Gastroesophageal sphincter (tissue), 4 donors: ENCODE measurements around the gene CSRNP3. TPM values are rescaled to one million over a fixed set of nuclear protein-coding genes. Genes with fewer than 3 reads are reported as not detected.

Experiments
- ATAC-seq: fragments of 150-250 bp; one replicate; pipeline ENCODE4 v1.9.1; 2016; ENCODE audit warnings: mild to moderate bottlenecking, moderate library complexity
- H3K27ac ChIP-seq, 4 donors: fragments of 200-600 bp; sonication (generic) in 3 of 4; 1 replicate in 3 of 4; 2 replicates in 1 of 4; pipeline ENCODE4 v1.5.1; 2016 to 2019
- H3K27me3 ChIP-seq: fragments of 200-600 bp; sonication (generic); one replicate; pipeline ENCODE4 v1.5.1; 2019
- H3K36me3 ChIP-seq, 2 donors: fragments of 200-600 bp; sonication (generic); one replicate each; pipeline ENCODE4 v1.5.1; 2019; ENCODE audit warnings: control low read depth in 1 of 2
- H3K4me1 ChIP-seq, 3 donors: fragments of 200-600 bp; sonication (generic); 1 replicate in 2 of 3; 2 replicates in 1 of 3; pipeline ENCODE4 v1.5.1; 2016 to 2019; ENCODE audit warnings: control low read depth in 2 of 3
- H3K4me3 ChIP-seq, 2 donors: fragments of 200-600 bp; sonication (generic); one replicate each; pipeline ENCODE4 v1.5.1; 2019; ENCODE audit warnings: mild to moderate bottlenecking in 1 of 2, moderate library complexity in 1 of 2
- H3K9me3 ChIP-seq, 3 donors: fragments of 200-600 bp; sonication (generic); one replicate each; pipeline ENCODE4 v1.5.1; 2017 to 2019; ENCODE audit warnings: control low read depth in 2 of 3
- EP300 ChIP-seq: sonication (generic); formaldehyde crosslinking; IDR thresholded peaks from one replicate; pipeline ENCODE4 v1.6.1; 2017; ENCODE audit warnings: antibody characterized with exemption, mild to moderate bottlenecking
- POLR2A ChIP-seq, 2 donors: fragments of 450-650 bp; IDR thresholded peaks; one replicate each; pipeline ENCODE4 v1.6.1; 2017; ENCODE audit warnings: antibody characterized with exemption in 2 of 2, mild to moderate bottlenecking in 2 of 2, moderate library complexity in 1 of 2
- POLR2AphosphoS5 ChIP-seq: sonication (generic); formaldehyde crosslinking; IDR thresholded peaks from one replicate; pipeline ENCODE4 v1.6.1; 2017; ENCODE audit warnings: antibody characterized with exemption
- WGBS, 2 donors: methylation state at CpG; one replicate each; pipeline ENCODE4 v1.1.5; 2018; ENCODE audit warnings: low coverage in 1 of 2; 5-methylcytosine and 5-hydroxymethylcytosine counted together
- total RNA-seq, 4 donors: library from RNA; depleted of rRNA; stranded (reverse); fragments of >200 nt; gene quantifications; one replicate each; pipeline ENCODE4 v1.1.0, GENCODE V29; 2016
- TF ChIP-seq, protein P1 (sequence below), 4 experiments: fragments of 200-600 bp in 2 of 4; fragments of 450-650 bp in 2 of 4; sonication (generic) in 1 of 4; IDR thresholded peaks; one replicate each; pipeline ENCODE4 v1.5.1; 2017 to 2019; ENCODE audit warnings: antibody characterized with exemption in 4 of 4, mild to moderate bottlenecking in 2 of 4, moderate library complexity in 2 of 4

The CSRNP3 gene
- total RNA-seq, 4 donors from 2014 or later, result 0.81 to 5.4 (median 3.1) TPM

DNA sequence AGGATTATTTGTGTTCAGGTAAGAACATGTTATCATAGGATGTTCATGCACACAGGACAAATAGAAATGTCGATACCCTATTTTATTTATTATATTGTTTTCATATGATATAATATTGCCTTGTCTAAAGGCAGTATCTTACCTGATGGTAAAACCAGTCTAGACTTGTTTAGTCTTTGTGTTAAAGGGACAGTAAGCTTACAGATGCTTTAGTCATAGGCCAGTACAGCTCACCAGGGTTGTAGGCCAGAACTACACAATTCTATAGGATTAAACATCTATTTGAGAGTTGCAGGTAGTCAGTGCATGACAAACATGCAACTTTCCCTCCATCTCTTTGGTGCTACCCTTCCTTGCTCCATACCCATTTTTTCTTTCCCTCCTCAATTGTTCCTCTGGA lies 166.0 kb downstream of the CSRNP3 start:
- H3K9me3 ChIP-seq, result no peaks in the 10 kb centered on the region
- H3K4me3 ChIP-seq, result no peak overlapping the region
- no peaks in the 10 kb centered on the region for H3K27me3 ChIP-seq
- no peak for ATAC-seq
- H3K27ac ChIP-seq, result no peak overlapping the region
- no peak for TF ChIP-seq POLR2AphosphoS5
- TF ChIP-seq, protein P1, sequence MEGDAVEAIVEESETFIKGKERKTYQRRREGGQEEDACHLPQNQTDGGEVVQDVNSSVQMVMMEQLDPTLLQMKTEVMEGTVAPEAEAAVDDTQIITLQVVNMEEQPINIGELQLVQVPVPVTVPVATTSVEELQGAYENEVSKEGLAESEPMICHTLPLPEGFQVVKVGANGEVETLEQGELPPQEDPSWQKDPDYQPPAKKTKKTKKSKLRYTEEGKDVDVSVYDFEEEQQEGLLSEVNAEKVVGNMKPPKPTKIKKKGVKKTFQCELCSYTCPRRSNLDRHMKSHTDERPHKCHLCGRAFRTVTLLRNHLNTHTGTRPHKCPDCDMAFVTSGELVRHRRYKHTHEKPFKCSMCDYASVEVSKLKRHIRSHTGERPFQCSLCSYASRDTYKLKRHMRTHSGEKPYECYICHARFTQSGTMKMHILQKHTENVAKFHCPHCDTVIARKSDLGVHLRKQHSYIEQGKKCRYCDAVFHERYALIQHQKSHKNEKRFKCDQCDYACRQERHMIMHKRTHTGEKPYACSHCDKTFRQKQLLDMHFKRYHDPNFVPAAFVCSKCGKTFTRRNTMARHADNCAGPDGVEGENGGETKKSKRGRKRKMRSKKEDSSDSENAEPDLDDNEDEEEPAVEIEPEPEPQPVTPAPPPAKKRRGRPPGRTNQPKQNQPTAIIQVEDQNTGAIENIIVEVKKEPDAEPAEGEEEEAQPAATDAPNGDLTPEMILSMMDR (IDR thresholded peaks at IDR 0.05), result no peak
- TF ChIP-seq EP300, result no peak
- no peak for TF ChIP-seq POLR2A (IDR thresholded peaks at IDR 0.05)
- H3K36me3 ChIP-seq, result no peaks in the 10 kb centered on the region
- 93 to 100% methylated on average over 1 of the region's 1 CpG for WGBS, 2 donors
- peaks cover 0 to 22% (median 0%) of the 10 kb centered on the region in 3 donors for H3K4me1 ChIP-seq

DNA sequence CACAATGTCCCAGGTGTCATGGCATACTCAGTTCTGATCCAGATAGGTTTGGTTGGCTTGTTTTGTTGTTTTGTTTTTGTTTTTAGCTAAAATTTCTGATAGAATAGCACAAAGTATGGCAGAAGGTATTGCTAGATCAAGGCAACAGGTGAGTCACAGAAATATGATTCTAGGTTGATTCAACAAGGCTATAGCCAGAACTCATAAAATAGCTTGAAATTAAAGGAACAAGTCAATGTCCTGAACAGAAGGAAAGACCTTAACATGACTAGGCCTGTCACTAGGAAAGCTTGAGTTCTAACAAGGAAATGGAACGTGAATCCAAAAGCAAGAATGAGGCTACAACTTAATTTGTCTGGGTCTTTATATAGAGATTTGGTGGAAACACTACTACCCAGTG lies 167.5 kb downstream of the CSRNP3 start:
- Histone ChIP-seq H3K4me1 (peaks cover 0 to 22% (median 0%) of the 10 kb centered on the region in 3 donors), H3K27me3 (no peaks in the 10 kb centered on the region), H3K9me3 (no peaks in the 10 kb centered on the region), H3K4me3 (no peak overlapping the region), H3K27ac (no peak overlapping the region), H3K36me3 (no peaks in the 10 kb centered on the region)
- TF ChIP-seq, protein P1 (IDR thresholded peaks at IDR 0.05), result no peak
- TF ChIP-seq POLR2AphosphoS5, result no peak
- TF ChIP-seq POLR2A (IDR thresholded peaks at IDR 0.05), result no peak
- TF ChIP-seq EP300, result no peak
- 81 to 100% methylated on average over 1 of the region's 1 CpG for WGBS, 2 donors
- ATAC-seq, result no peak

DNA sequence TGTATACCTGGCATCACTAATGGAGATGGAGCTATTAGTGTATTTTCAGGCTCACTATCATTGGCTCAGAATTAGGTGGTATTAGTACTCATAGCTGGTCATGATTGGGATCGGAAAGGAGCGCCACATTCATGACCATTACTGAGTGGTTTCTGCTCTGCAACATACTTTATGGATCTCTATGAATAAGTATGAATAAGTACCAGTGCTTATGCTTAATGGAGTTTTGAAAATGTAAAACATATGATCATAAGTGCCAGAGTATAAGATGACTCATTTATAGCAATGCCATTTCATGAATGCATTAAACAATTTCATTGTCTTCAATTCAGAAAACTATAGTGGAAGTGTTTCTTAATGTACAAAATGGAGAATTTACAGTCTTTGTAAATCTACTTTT lies 167.9 kb downstream of the CSRNP3 start:
- Histone ChIP-seq H3K36me3 (no peaks in the 10 kb centered on the region), H3K27ac (no peak overlapping the region), H3K9me3 (no peaks in the 10 kb centered on the region), H3K27me3 (no peaks in the 10 kb centered on the region), H3K4me1 (peaks cover 0 to 22% (median 0%) of the 10 kb centered on the region in 3 donors), H3K4me3 (no peak overlapping the region)
- no peak for ATAC-seq
- TF ChIP-seq POLR2AphosphoS5, result no peak
- WGBS, 2 donors, result 94 to 100% methylated on average over 2 of the region's 2 CpGs

DNA sequence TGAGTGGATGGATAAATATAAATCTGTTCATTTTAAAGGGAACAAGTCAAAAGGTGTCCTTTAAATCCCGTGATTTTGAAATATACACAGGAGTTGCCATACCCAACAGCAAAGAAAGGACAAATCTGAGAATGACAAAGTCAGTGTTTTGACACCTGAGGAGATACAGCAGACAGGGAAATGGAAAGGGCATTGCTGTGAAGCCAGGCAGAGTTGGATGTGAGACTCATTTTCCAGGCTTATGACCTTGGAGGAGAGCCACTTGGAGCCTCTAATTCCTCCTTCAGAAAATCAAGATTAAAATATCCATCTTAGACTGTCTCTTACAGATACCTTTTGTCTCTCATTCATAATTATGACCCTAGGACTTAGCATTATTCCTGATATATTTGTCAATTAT lies 170.0 kb downstream of the CSRNP3 start:
- peaks cover 0 to 20% (median 0%) of the 10 kb centered on the region in 3 donors for H3K4me1 ChIP-seq
- H3K36me3 ChIP-seq, result no peaks in the 10 kb centered on the region
- no peaks in the 10 kb centered on the region for H3K9me3 ChIP-seq
- H3K27ac ChIP-seq, result no peak overlapping the region
- TF ChIP-seq, protein P1 (IDR thresholded peaks at IDR 0.05), result no peak
- TF ChIP-seq EP300 (no peak), POLR2AphosphoS5 (no peak), POLR2A (IDR thresholded peaks at IDR 0.05) (no peak)
- H3K4me3 ChIP-seq, result no peak overlapping the region
- no peak for ATAC-seq
- 38 to 50% methylated on average over 1 of the region's 1 CpG for WGBS, 2 donors
- no peaks in the 10 kb centered on the region for H3K27me3 ChIP-seq

DNA sequence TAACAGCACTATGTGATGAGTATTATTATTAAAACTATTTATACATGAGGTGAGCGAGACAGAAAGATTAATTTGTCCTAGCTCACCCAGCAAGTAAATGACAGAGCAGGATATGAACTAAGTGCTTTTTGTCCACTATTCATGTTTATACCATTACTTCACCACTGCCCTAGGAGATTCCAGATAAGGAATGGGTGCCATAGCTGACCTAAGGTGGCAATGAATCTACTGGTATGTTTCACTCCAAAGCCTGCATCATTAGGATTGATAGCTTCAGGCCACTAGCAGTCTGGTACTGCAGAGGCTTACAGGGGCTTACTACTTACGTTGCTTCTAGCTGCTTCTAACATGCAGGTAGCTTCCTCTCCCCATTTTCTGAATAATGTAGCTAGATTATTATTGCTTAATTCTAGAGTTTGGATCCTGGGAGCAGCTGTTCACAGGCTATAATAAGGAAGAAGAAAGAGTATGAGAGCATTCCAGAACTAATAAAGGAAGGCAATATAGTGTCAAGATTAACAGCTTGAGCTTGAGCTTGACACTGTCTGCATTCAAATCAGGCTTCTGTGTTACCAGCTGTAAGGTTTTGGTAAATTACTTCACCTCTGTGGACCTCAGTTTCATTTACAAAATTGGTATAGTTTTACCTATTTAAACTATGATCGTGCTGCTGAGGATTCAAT lies 170.9 kb downstream of the CSRNP3 start:
- Histone ChIP-seq H3K4me1 (peaks cover 0 to 12% (median 0%) of the 10 kb centered on the region in 3 donors), H3K9me3 (peaks cover 0 to 6% (median 0%) of the 10 kb centered on the region in 3 donors), H3K27ac (no peak overlapping the region), H3K4me3 (no peak overlapping the region), H3K27me3 (no peaks in the 10 kb centered on the region), H3K36me3 (no peaks in the 10 kb centered on the region)
- ATAC-seq, result no peak
- WGBS, 2 donors, result 53 to 92% methylated on average over 1 to 3 of the region's 3 CpGs
- TF ChIP-seq, protein P1 (IDR thresholded peaks at IDR 0.05), result no peak
- no peak for TF ChIP-seq EP300
- no peak for TF ChIP-seq POLR2AphosphoS5
- no peak for TF ChIP-seq POLR2A (IDR thresholded peaks at IDR 0.05)
